Activated CD8-positive, alpha-beta T cell treated with anti-CD3 and anti-CD28 coated beads, Interleukin-2, amount 10 ng/mL, durations not matched to agents 7 days and 5 days (primary cell): ENCODE results near the gene HFE. TPM values are rescaled to one million over a fixed set of nuclear protein-coding genes. Genes with fewer than 3 reads are reported as not detected.
"Not testable (repeated sequence)": the region's sequence is repeated elsewhere in the genome, so short reads cannot be mapped to it uniquely, and the experiment has no call there.

Experiments
- ATAC-seq: fragments of 150-1000 bp; cut with Tn5 transposase; one replicate; pipeline ENCODE4 v1.10.0; 2021; ENCODE audit warnings: moderate library complexity
- CTCF ChIA-PET: fragments of 350-600 bp; sonication (Branson Sonifier 250); formaldehyde crosslinking; loops from one replicate; lab custom pipeline; 2021; ENCODE audit warnings: antibody characterized with exemption; lab: Charles Lee
- POLR2A ChIA-PET: fragments of 350-600 bp; sonication (Branson Sonifier 250); formaldehyde crosslinking; loops from one replicate; lab custom pipeline; 2021; ENCODE audit warnings: antibody characterized with exemption; lab: Charles Lee
- DNase-seq: peaks from one replicate; pipeline ENCODE4 v3.0.0-alpha.2; 2020
- H3K27ac Mint-ChIP-seq: one replicate; pipeline ENCODE4 v1.8.0; 2021; ENCODE audit warnings: mild to moderate bottlenecking, mixed read lengths
- H3K27me3 Mint-ChIP-seq: one replicate; pipeline ENCODE4 v1.8.0; 2021; ENCODE audit warnings: low read depth, mixed read lengths
- H3K36me3 Mint-ChIP-seq: one replicate; pipeline ENCODE4 v1.8.0; 2021; ENCODE audit warnings: low read depth, mixed read lengths
- H3K4me1 Mint-ChIP-seq: one replicate; pipeline ENCODE4 v1.8.0; 2021; ENCODE audit warnings: low read depth, mixed read lengths
- H3K4me3 Mint-ChIP-seq: one replicate; pipeline ENCODE4 v1.8.0; 2021; ENCODE audit warnings: mild to moderate bottlenecking, mixed read lengths
- H3K9me3 Mint-ChIP-seq: one replicate; pipeline ENCODE4 v1.8.0; 2022; ENCODE audit warnings: mixed read lengths; ENCODE audit not compliant: insufficient read depth
- total RNA-seq, 2 experiments: library from RNA; stranded (reverse); gene quantifications; one replicate each; pipeline ENCODE4 v1.2.3, GENCODE V29; 2021

Gene HFE
- total RNA-seq, 2 experiments from 2014 or later, result 4.3 TPM

GRCh38 chr6:26115226-26115625, 28.0 kb downstream of the HFE start:
- POLR2A ChIA-PET, result interaction anchor here (0.8 to 4.5 kb wide), 11 partner anchors 8 to 101 kb away, joined by 3 to 67 read pairs (median 4); a partner anchor contains a TSS
- no peak overlapping the region for H3K4me3 Mint-ChIP-seq
- DNase-seq (no peak), ATAC-seq (peak; percentile 46)
- CTCF ChIA-PET, result interaction anchor here (1.3 kb wide), 2 partner anchors 12 to 50 kb away, joined by 4 read pairs; a partner anchor contains a TSS
- peaks cover 4% of the 10 kb centered on the region for H3K36me3 Mint-ChIP-seq
- peak overlapping the region; percentile 62 for H3K27ac Mint-ChIP-seq
- H3K9me3 Mint-ChIP-seq, result no peaks in the 10 kb centered on the region
- no peaks in the 10 kb centered on the region for H3K27me3 Mint-ChIP-seq
- H3K4me1 Mint-ChIP-seq, result peaks cover 24% of the 10 kb centered on the region

- no peaks in the 10 kb centered on the region for H3K9me3 Mint-ChIP-seq
- ChIA-PET POLR2A (interaction anchor here (1.1 to 4.5 kb wide), 8 partner anchors 8 to 100 kb away, joined by 3 to 67 read pairs (median 16); a partner anchor contains a TSS), CTCF (interaction anchor here (1.1 kb wide), 1 partner anchor 19 kb away, joined by 3 read pairs; no protein-coding TSS in a partner anchor)
- H3K4me3 Mint-ChIP-seq, result no peak overlapping the region
- H3K27me3 Mint-ChIP-seq, result no peaks in the 10 kb centered on the region
- DNase-seq (no peak), ATAC-seq (no peak)
- peaks cover 9% of the 10 kb centered on the region for H3K36me3 Mint-ChIP-seq
- no peak overlapping the region for H3K27ac Mint-ChIP-seq
- peaks cover 32% of the 10 kb centered on the region for H3K4me1 Mint-ChIP-seq
These were observed 29.0 kb downstream of the HFE start for GRCh38 chr6:26116267-26116666.

DNA sequence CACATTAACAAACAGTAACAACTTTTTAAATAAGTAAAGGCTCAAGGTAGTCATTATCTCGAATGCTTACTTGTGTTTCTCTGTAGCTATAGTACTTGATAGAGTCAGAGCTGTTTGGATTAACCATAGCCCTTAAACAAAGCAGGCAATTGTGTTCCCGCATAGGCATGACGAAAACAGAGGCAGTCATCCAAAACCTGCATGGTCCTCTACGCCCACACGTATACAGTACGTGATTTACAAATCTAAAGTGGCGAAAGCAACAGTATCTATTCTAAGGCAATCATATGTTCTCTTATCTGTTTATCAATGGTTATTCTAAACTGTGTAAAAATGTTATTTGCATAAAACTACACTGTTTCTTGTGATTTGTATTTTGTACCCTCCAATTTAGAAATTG, 31.8 kb downstream of the HFE start:
- Mint-ChIP-seq H3K9me3 (no peaks in the 10 kb centered on the region), H3K4me3 (no peak overlapping the region), H3K27ac (no peak overlapping the region), H3K36me3 (peaks cover 16% of the 10 kb centered on the region), H3K4me1 (peaks cover 46% of the 10 kb centered on the region), H3K27me3 (peaks cover 1% of the 10 kb centered on the region)
- ATAC-seq (no peak), DNase-seq (no peak)
- CTCF ChIA-PET, result interaction anchor here (0.6 to 2.0 kb wide), 2 partner anchors 22 to 1967 kb away, joined by 3 to 6 read pairs; no protein-coding TSS in a partner anchor
- POLR2A ChIA-PET, result interaction anchor here (1.0 to 3.2 kb wide), 8 partner anchors 15 to 152 kb away, joined by 3 to 79 read pairs (median 13); a partner anchor contains a TSS

GRCh38 chr6:26120115-26120514, 32.9 kb downstream of the HFE start:
- not testable (repeated sequence) for H3K4me3 Mint-ChIP-seq, H3K27me3 Mint-ChIP-seq, ATAC-seq, DNase-seq, H3K27ac Mint-ChIP-seq, H3K9me3 Mint-ChIP-seq
- CTCF ChIA-PET, result interaction anchor here (1.2 to 2.0 kb wide), 2 partner anchors 23 to 55 kb away, joined by 4 to 6 read pairs; no protein-coding TSS in a partner anchor
- Mint-ChIP-seq H3K4me1 (peaks cover 43% of the 10 kb centered on the region), H3K36me3 (peaks cover 27% of the 10 kb centered on the region)
- POLR2A ChIA-PET, result interaction anchor here (1.0 to 3.2 kb wide), 9 partner anchors 16 to 151 kb away, joined by 3 to 79 read pairs (median 11); a partner anchor contains a TSS

- H3K36me3 Mint-ChIP-seq, result peaks cover 31% of the 10 kb centered on the region
- peaks cover 1% of the 10 kb centered on the region for H3K27me3 Mint-ChIP-seq
- no peaks in the 10 kb centered on the region for H3K9me3 Mint-ChIP-seq
- POLR2A ChIA-PET, result interaction anchor here (1.0 to 3.2 kb wide), 8 partner anchors 17 to 96 kb away, joined by 3 to 79 read pairs (median 13); a partner anchor contains a TSS
- CTCF ChIA-PET, result interaction anchor here (1.2 kb wide), 1 partner anchor 56 kb away, joined by 4 read pairs; no protein-coding TSS in a partner anchor
- DNase-seq (no peak), ATAC-seq (no peak)
- H3K27ac Mint-ChIP-seq, result peak overlapping the region; percentile 78
- peaks cover 37% of the 10 kb centered on the region for H3K4me1 Mint-ChIP-seq
- no peak overlapping the region for H3K4me3 Mint-ChIP-seq
These were observed 33.5 kb downstream of the HFE start for GRCh38 chr6:26120807-26121140.

- Mint-ChIP-seq H3K27me3 (peaks cover 1% of the 10 kb centered on the region), H3K4me3 (peak overlapping the region; percentile 34), H3K27ac (peak overlapping the region; percentile 78), H3K9me3 (no peaks in the 10 kb centered on the region), H3K4me1 (peaks cover 33% of the 10 kb centered on the region), H3K36me3 (peaks cover 37% of the 10 kb centered on the region)
- no peak for DNase-seq
- no peak for ATAC-seq
- CTCF ChIA-PET, result no interaction called here
- POLR2A ChIA-PET, result interaction anchor here (0.6 to 3.2 kb wide), 9 partner anchors 17 to 100 kb away, joined by 3 to 79 read pairs (median 11); a partner anchor contains a TSS
These were observed 34.1 kb downstream of the HFE start for GRCh38 chr6:26121141-26122004.

GRCh38 chr6:26122005-26122388, 34.8 kb downstream of the HFE start:
- H3K9me3 Mint-ChIP-seq, result no peaks in the 10 kb centered on the region
- POLR2A ChIA-PET, result interaction anchor here (0.6 to 0.7 kb wide), 2 partner anchors 35 to 101 kb away, joined by 3 read pairs; a partner anchor contains a TSS

GRCh38 chr6:26122402-26122792, 35.2 kb downstream of the HFE start:
- peaks cover 48% of the 10 kb centered on the region for H3K36me3 Mint-ChIP-seq
- H3K27me3 Mint-ChIP-seq, result peaks cover 1% of the 10 kb centered on the region
- H3K4me3 Mint-ChIP-seq, result peak overlapping the region; percentile 95
- H3K9me3 Mint-ChIP-seq, result no peaks in the 10 kb centered on the region
- no peak for ATAC-seq
- CTCF ChIA-PET, result interaction anchor here (1.8 kb wide), 1 partner anchor 18 kb away, joined by 9 read pairs; a partner anchor contains a TSS
- peak overlapping the region; percentile 100 for H3K27ac Mint-ChIP-seq
- POLR2A ChIA-PET, result interaction anchor here (0.6 to 12.3 kb wide), 29 partner anchors 9 to 1772 kb away, joined by 3 to 3176 read pairs (median 54); partner anchors contain the start of gene HFE
- DNase-seq, result peak; percentile 43
- peaks cover 38% of the 10 kb centered on the region for H3K4me1 Mint-ChIP-seq

More at GRCh38 chr6:26122005-26122388, 34.8 kb downstream of the HFE start:
- H3K27me3 Mint-ChIP-seq, result peaks cover 1% of the 10 kb centered on the region
- no peak for ATAC-seq
- CTCF ChIA-PET, result no interaction called here
- peaks cover 44% of the 10 kb centered on the region for H3K36me3 Mint-ChIP-seq
- H3K4me3 Mint-ChIP-seq, result peak overlapping the region; percentile 95
- no peak for DNase-seq
- peaks cover 34% of the 10 kb centered on the region for H3K4me1 Mint-ChIP-seq
- peak overlapping the region; percentile 100 for H3K27ac Mint-ChIP-seq

DNA sequence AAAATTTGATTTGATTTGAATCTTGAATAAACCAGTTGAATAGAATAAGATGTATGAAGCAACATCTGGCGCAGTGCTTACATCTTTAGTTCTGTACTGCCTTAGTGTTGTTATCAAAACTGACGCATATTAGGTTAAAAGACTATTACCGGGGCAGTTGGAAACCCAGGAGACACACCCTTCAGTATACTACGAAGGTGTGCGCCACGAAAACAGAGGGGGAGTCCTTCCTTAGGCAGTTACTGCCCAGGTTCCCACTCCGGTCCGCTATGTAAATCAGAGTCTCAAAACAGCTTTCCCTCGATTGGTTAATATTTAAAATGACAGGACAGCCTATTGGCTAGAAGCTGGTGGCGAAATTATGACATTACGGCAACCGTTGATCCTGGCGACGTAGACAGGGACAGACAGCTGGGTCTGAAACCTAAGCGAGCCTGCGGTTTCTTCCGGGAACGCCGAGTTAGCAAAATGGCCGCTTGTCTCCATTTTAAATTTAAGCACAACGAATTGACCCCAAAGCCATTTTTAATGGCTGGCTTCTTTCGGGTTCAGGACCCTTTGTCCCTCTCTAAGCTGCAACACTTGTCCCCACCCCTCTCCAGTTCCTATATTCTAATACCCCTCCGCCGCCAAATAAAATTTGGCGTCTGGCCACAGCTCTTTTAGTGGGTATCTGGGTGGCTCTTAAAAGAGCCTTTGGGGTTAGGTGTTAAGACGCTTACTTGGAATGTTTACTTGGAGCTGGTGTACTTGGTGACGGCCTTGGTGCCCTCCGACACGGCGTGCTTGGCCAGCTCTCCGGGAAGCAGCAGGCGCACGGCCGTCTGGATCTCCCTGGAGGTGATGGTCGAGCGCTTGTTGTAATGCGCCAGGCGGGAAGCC, 35.8 kb downstream of the HFE start:
- CTCF ChIA-PET, result interaction anchor here (0.9 to 2.0 kb wide), 14 partner anchors 16 to 97 kb away, joined by 3 to 13 read pairs (median 4); a partner anchor contains a TSS
- DNase-seq (peak; percentile 98), ATAC-seq (peak; percentile 50)
- POLR2A ChIA-PET, result interaction anchor here (0.6 to 12.3 kb wide), 48 partner anchors 9 to 1771 kb away, joined by 3 to 3176 read pairs (median 22); partner anchors contain the start of gene HFE
- Mint-ChIP-seq H3K9me3 (no peaks in the 10 kb centered on the region), H3K4me1 (peaks cover 44% of the 10 kb centered on the region), H3K27ac (peak overlapping the region; percentile 100), H3K36me3 (peaks cover 52% of the 10 kb centered on the region), H3K27me3 (peaks cover 1% of the 10 kb centered on the region), H3K4me3 (peak overlapping the region; percentile 95)

DNA sequence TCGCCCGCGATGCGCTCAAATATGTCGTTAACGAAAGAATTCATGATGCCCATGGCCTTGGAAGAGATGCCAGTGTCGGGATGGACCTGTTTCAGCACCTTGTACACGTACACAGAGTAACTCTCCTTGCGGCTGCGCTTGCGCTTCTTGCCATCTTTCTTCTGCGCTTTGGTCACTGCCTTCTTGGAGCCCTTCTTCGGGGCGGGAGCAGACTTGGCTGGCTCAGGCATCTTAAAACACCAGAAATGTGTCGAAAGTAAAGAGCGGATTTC, 36.4 kb downstream of the HFE start:
- Mint-ChIP-seq H3K4me1 (peaks cover 47% of the 10 kb centered on the region), H3K9me3 (no peaks in the 10 kb centered on the region), H3K36me3 (peaks cover 57% of the 10 kb centered on the region), H3K4me3 (peak overlapping the region; percentile 95), H3K27ac (peak overlapping the region; percentile 100), H3K27me3 (peaks cover 1% of the 10 kb centered on the region)
- DNase-seq, result peak; percentile 93
- CTCF ChIA-PET, result interaction anchor here (0.8 to 2.0 kb wide), 16 partner anchors 16 to 97 kb away, joined by 3 to 13 read pairs (median 4); a partner anchor contains a TSS
- no peak for ATAC-seq
- POLR2A ChIA-PET, result interaction anchor here (0.6 to 12.3 kb wide), 53 partner anchors 10 to 1770 kb away, joined by 3 to 3176 read pairs (median 17); partner anchors contain the start of gene HFE
